Adrenal gland (tissue), 12 donors: Measurements from ENCODE around the gene OR10AD1. TPM values are rescaled to one million over a fixed set of nuclear protein-coding genes. Genes with fewer than 3 reads are reported as not detected.
A peak's percentile ranks its signal among the peaks of the same experiment; 100 is the strongest.

Experiments used
- DNase-seq, 7 donors: peaks; one replicate each; pipeline ENCODE4 v3.0.0-alpha.2; 2019 to 2020
- H3K27ac ChIP-seq, 5 donors: fragments of 200-600 bp; sonication (generic) in 4 of 5; 1 replicate in 3 of 5; 2 replicates in 2 of 5; pipeline versions ENCODE4 v1.5.1 to v1.8.0; 2016 to 2020; ENCODE audit warnings: mild to moderate bottlenecking in 1 of 5
- H3K27me3 ChIP-seq: fragments of 200-600 bp; 2 replicates; pipeline ENCODE4 v1.8.0; 2021
- H3K36me3 ChIP-seq, 2 donors: fragments of 200-600 bp; replicated peaks in 1 of 2; 1 replicate in 1 of 2; 2 replicates in 1 of 2; pipeline versions ENCODE4 v1.5.1 to v1.8.0; 2018 to 2022
- H3K4me1 ChIP-seq, 2 donors: fragments of 200-600 bp; replicated peaks in 1 of 2; 1 replicate in 1 of 2; 2 replicates in 1 of 2; pipeline versions ENCODE4 v1.5.1 to v1.8.0; 2018 to 2021
- H3K4me3 ChIP-seq, 4 donors: fragments of 200-600 bp; sonication (generic) in 3 of 4; one replicate each; pipeline ENCODE4 v1.5.1; 2016 to 2018
- H3K9me3 ChIP-seq, 3 donors: fragments of 200-600 bp; sonication (generic) in 1 of 3; replicated peaks in 1 of 3; 1 replicate in 2 of 3; 2 replicates in 1 of 3; pipeline versions ENCODE4 v1.5.1 to v1.8.0; 2016 to 2021
- POLR2A ChIP-seq, 2 donors: fragments of 450-650 bp; IDR thresholded peaks; one replicate each; pipeline ENCODE4 v1.6.1; 2017; ENCODE audit warnings: antibody characterized with exemption in 2 of 2, mild to moderate bottlenecking in 2 of 2, moderate library complexity in 1 of 2
- WGBS, 4 donors: extraction: QIAGEN DNeasy Blood & Tissue Kit in 2 of 4; methylation state at CpG; one replicate each; pipeline versions ENCODE4 v1.1.5 to v1.1.7; 2013 to 2017; 5-methylcytosine and 5-hydroxymethylcytosine counted together
- intact Hi-C, 2 donors: fragments of 100-400 bp; cut with DNase I; formaldehyde crosslinking; loops; one replicate each; pipeline versions ENCODE4 v1.14.1 to v1.15.0; 2022 to 2023
- polyA plus RNA-seq, 3 donors: library from polyadenylated mRNA; stranded (reverse); fragments of 200-250 nt in 2 of 3; fragments of 350-450 nt in 1 of 3; fragmentation: Illumina TruSeq in 1 of 3; extraction: RNeasy Lipid Tissue Mini Kit (QIAGEN cat#74804) in 1 of 3; gene quantifications; one replicate each; pipeline ENCODE4 v1.2.3, GENCODE V29; 2013 to 2014
- total RNA-seq, 9 donors: library from RNA; depleted of rRNA in 4 of 9; stranded (reverse); fragments of >200 nt in 4 of 9; fragments of 120-200 nt in 1 of 9; fragmentation: NEBNext Ultra II Directional in 1 of 9; extraction: Animal tissue kit (Norgen Biotek cat#: 25700) in 1 of 9; gene quantifications; one replicate each; pipeline versions ENCODE4 v1.1.0 to v1.2.4, GENCODE V29; 2013 to 2023
- TF ChIP-seq, protein P1 (sequence below), 6 experiments: fragments of 450-650 bp in 4 of 6; fragments of 200-600 bp in 2 of 6; sonication (generic) in 1 of 6; IDR thresholded peaks; 1 replicate in 5 of 6; 2 replicates in 1 of 6; pipeline versions ENCODE4 v1.5.1 to v1.8.0; 2016 to 2021; ENCODE audit warnings: antibody characterized with exemption in 6 of 6, mild to moderate bottlenecking in 2 of 6, moderate library complexity in 1 of 6
- donor health status: healthy with polysubstance abuse.
- donor health status: Bipolar disorder and iron deficiency.
- donor health status: DM: yes; HTN: yes; CAD: no.
- donor health status: DM: no; HTN: no; CAD: no.
- donor health status: DM: no; HTN: no; CAD: no.
- donor health status: DM: yes; HTN: yes; CAD: no.

OR10AD1 gene
- total and polyA plus RNA-seq, 12 donors, result 0.16 TPM; not detected in 11

DNA sequence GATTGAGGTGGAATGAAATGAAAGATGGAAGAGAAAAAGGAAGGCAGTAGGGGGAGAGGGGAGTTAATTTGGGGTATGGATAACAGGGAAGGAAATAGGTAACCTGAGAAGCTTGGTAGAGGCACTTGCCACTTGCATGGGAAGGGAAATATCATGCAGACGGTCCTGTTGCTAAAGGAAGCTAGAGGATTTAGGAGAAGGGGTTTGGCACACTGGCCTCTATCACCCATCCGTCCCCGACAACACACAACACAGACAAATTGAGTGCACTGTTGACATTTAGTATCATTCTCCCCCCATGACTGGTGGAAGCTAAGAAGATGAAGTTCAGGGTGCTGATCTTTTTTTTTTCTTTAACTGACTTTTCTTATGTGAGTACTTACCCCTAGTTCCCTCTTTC, 2.0 kb downstream of the OR10AD1 start:
- Histone ChIP-seq H3K27ac (no peak overlapping the region), H3K4me1 (peaks cover 19 to 32% of the 10 kb centered on the region in 2 donors), H3K4me3 (no peak overlapping the region), H3K27me3 (no peaks in the 10 kb centered on the region), H3K9me3 (no peaks in the 10 kb centered on the region), H3K36me3 (no peaks in the 10 kb centered on the region)
- 78 to 92% (median 91%) methylated on average over 3 of the region's 3 CpGs for WGBS, 4 donors
- no peak for DNase-seq
- intact Hi-C loops, result loop anchor here in 1 of 2 donors (10.0 kb wide), 1 partner anchor 94 kb away; no protein-coding TSS in a partner anchor
- TF ChIP-seq, protein P1, sequence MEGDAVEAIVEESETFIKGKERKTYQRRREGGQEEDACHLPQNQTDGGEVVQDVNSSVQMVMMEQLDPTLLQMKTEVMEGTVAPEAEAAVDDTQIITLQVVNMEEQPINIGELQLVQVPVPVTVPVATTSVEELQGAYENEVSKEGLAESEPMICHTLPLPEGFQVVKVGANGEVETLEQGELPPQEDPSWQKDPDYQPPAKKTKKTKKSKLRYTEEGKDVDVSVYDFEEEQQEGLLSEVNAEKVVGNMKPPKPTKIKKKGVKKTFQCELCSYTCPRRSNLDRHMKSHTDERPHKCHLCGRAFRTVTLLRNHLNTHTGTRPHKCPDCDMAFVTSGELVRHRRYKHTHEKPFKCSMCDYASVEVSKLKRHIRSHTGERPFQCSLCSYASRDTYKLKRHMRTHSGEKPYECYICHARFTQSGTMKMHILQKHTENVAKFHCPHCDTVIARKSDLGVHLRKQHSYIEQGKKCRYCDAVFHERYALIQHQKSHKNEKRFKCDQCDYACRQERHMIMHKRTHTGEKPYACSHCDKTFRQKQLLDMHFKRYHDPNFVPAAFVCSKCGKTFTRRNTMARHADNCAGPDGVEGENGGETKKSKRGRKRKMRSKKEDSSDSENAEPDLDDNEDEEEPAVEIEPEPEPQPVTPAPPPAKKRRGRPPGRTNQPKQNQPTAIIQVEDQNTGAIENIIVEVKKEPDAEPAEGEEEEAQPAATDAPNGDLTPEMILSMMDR (IDR thresholded peaks at IDR 0.05), result no peak
- TF ChIP-seq POLR2A (IDR thresholded peaks at IDR 0.05), result no peak

- H3K4me1 ChIP-seq, result peaks cover 19 to 32% of the 10 kb centered on the region in 2 donors
- peak overlapping the region; percentile 99 to 100 (median 99) for H3K27ac ChIP-seq
- peak overlapping the region in 1 of 4 donors; percentile 75 for H3K4me3 ChIP-seq
- TF ChIP-seq, protein P1 (IDR thresholded peaks at IDR 0.05), result no peak
- no peak for TF ChIP-seq POLR2A (IDR thresholded peaks at IDR 0.05)
- H3K36me3 ChIP-seq, result no peaks in the 10 kb centered on the region
- H3K27me3 ChIP-seq, result no peaks in the 10 kb centered on the region
- no peaks in the 10 kb centered on the region for H3K9me3 ChIP-seq
- 16 to 21% (median 19%) methylated on average over 3 of the region's 3 CpGs for WGBS, 4 donors
- intact Hi-C loops, result loop anchor here in 1 of 2 donors (5.0 to 10.0 kb wide), 2 partner anchors 95 to 153 kb away; partner anchors contain the start of gene ZNF641
- DNase-seq, result peak in 3 of 7 donors; percentile 17 to 57 (median 30)
Measured at GRCh38 chr12:48199774-48200221, 3.3 kb downstream of the OR10AD1 start.

DNA sequence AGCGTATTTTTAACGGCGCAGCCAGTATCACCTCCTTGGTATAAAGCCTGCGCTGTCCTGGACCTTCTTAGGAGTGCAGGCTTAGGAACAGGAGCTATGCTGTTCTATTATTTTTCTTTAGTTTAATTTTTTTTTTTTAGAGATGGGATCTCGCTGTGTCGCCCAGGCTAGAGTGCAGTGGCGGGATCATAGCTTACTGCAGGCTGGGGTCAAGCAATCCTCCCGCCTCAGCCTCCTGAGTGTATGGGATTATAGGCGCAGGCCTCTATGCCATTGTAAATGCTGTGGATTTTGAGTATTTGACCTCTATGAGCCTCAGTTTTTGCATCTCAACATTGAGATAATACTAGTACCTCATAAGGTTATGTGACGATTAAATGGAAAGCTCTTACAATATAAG, 4.1 kb downstream of the OR10AD1 start:
- intact Hi-C loops, result loop anchor here in 1 of 2 donors (5.0 kb wide), 1 partner anchor 153 kb away; the partner anchor contains the start of gene ZNF641
- H3K4me3 ChIP-seq, result peak overlapping the region in 2 of 4 donors; percentile 70 to 75

DNA sequence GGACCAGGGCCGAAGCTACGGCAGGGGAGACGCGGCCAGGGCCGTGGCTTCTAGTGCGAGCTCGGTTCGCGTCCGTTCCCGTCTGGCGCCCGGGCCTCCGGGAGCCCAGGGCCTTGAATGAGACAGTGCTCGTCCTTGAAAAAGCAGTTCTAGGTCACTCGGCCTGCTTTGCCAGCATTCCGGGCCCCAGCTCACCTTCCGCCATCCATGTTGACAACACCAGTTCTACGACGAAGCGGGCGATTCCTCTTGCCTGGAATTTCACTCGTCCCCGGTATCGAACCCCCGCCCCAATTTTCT, 4.5 kb downstream of the OR10AD1 start:
- WGBS, 4 donors, result 3 to 12% (median 7%) methylated on average over 26 of the region's 26 CpGs
- Histone ChIP-seq H3K4me3 (peak overlapping the region; percentile 49 to 75 (median 70)), H3K27me3 (no peaks in the 10 kb centered on the region), H3K27ac (peak overlapping the region; percentile 99 to 100 (median 99)), H3K9me3 (no peaks in the 10 kb centered on the region), H3K36me3 (no peaks in the 10 kb centered on the region), H3K4me1 (peaks cover 19 to 42% of the 10 kb centered on the region in 2 donors)
- DNase-seq, result peak; percentile 65 to 88 (median 79)
- intact Hi-C loops, result loop anchor here in 1 of 2 donors (5.0 kb wide), 1 partner anchor 154 kb away; the partner anchor contains the start of gene ZNF641
- no peak for TF ChIP-seq POLR2A (IDR thresholded peaks at IDR 0.05)
- TF ChIP-seq, protein P1 (IDR thresholded peaks at IDR 0.05), result no peak

More for the DNA sequence above, 4.1 kb downstream of the OR10AD1 start:
- Histone ChIP-seq H3K27ac (peak overlapping the region; percentile 99 to 100 (median 99)), H3K4me1 (peaks cover 19 to 38% of the 10 kb centered on the region in 2 donors), H3K27me3 (no peaks in the 10 kb centered on the region), H3K36me3 (no peaks in the 10 kb centered on the region), H3K9me3 (no peaks in the 10 kb centered on the region)
- no peak for DNase-seq
- WGBS, 4 donors, result 59 to 66% (median 63%) methylated on average over 10 of the region's 10 CpGs
- TF ChIP-seq, protein P1 (IDR thresholded peaks at IDR 0.05), result no peak
- no peak for TF ChIP-seq POLR2A (IDR thresholded peaks at IDR 0.05)
